ENCODE data around the gene SLC6A2. TPM values are rescaled to one million over a fixed set of nuclear protein-coding genes. Genes with fewer than 3 reads are reported as not detected.

SLC6A2 gene
- total RNA-seq, 2 experiments from 2014 or later: not detected

GRCh38 chr16:55666012-55666411 is 10.2 kb downstream of the SLC6A2 start:
- no peaks in the 10 kb centered on the region for H3K4me1 ChIP-seq (ENCODE audit: insufficient read depth, low read length, poor library complexity, severe bottlenecking)
- H3K4me3 ChIP-seq (ENCODE audit: low read depth, low read length, poor library complexity, severe bottlenecking): no peak overlapping the region
- no peak overlapping the region for H3K27ac ChIP-seq (ENCODE audit: low read depth, low read length, poor library complexity, severe bottlenecking)
- no peaks in the 10 kb centered on the region for H4K20me1 ChIP-seq (ENCODE audit: insufficient read depth, low read length)
- BruUV-seq (replicated peaks): no TSS peak
- H3K9me3 ChIP-seq (ENCODE audit: low read length): no peaks in the 10 kb centered on the region
- H3K36me3 ChIP-seq (ENCODE audit: insufficient read depth, low read length): no peaks in the 10 kb centered on the region
- intact Hi-C loops (cut with micrococcal nuclease; ENCODE audit: unreplicated experiment): no loop called here
- no peak overlapping the region for H2AFZ ChIP-seq (ENCODE audit: low read length)
- no peaks in the 10 kb centered on the region for H3K9me2 ChIP-seq (ENCODE audit: insufficient read depth, low read length)
- DNase-seq (ENCODE audit: low spot score): no peak
- ChIA-PET POLR2A (no interaction called here), CTCF (ENCODE audit: unreplicated experiment) (no interaction called here)
- no peak overlapping the region for H3K4me2 ChIP-seq (ENCODE audit: low read length)
- no peaks in the 10 kb centered on the region for H3K79me2 ChIP-seq (ENCODE audit: insufficient read depth, low read depth, low read length)
- TF ChIP-seq CTCF (conservative IDR thresholded peaks at IDR 0.05; ENCODE audit: low read length): no peak
- no peak for TF ChIP-seq EZH2phosphoT487 (IDR thresholded peaks at IDR 0.05; ENCODE audit: borderline replicate concordance, low read depth, low read length)

- Histone ChIP-seq H4K20me1 (ENCODE audit: insufficient read depth, low read length) (no peaks in the 10 kb centered on the region), H3K27ac (ENCODE audit: low read depth, low read length, poor library complexity, severe bottlenecking) (no peak overlapping the region), H3K79me2 (ENCODE audit: insufficient read depth, low read depth, low read length) (no peaks in the 10 kb centered on the region), H3K4me2 (ENCODE audit: low read length) (no peak overlapping the region), H3K36me3 (ENCODE audit: insufficient read depth, low read length) (no peaks in the 10 kb centered on the region), H3K9me3 (ENCODE audit: low read length) (no peaks in the 10 kb centered on the region), H3K4me3 (ENCODE audit: low read depth, low read length, poor library complexity, severe bottlenecking) (no peak overlapping the region), H3K9me2 (ENCODE audit: insufficient read depth, low read length) (no peaks in the 10 kb centered on the region), H2AFZ (ENCODE audit: low read length) (no peak overlapping the region), H3K4me1 (ENCODE audit: insufficient read depth, low read length, poor library complexity, severe bottlenecking) (no peaks in the 10 kb centered on the region)
- intact Hi-C loops (cut with micrococcal nuclease; ENCODE audit: unreplicated experiment): no loop called here
- ChIA-PET CTCF (ENCODE audit: unreplicated experiment) (no interaction called here), POLR2A (no interaction called here)
- no TSS peak for BruUV-seq (replicated peaks)
- no peak for TF ChIP-seq CTCF (conservative IDR thresholded peaks at IDR 0.05; ENCODE audit: low read length)
- TF ChIP-seq EZH2phosphoT487 (IDR thresholded peaks at IDR 0.05; ENCODE audit: borderline replicate concordance, low read depth, low read length): no peak
- no peak for DNase-seq (ENCODE audit: low spot score)
Measured at GRCh38 chr16:55667753-55668152, 12.0 kb downstream of the SLC6A2 start.

GRCh38 chr16:55668340-55669281 is 12.8 kb downstream of the SLC6A2 start:
- Histone ChIP-seq H3K36me3 (ENCODE audit: insufficient read depth, low read length) (no peaks in the 10 kb centered on the region), H3K9me3 (ENCODE audit: low read length) (no peaks in the 10 kb centered on the region), H3K4me2 (ENCODE audit: low read length) (no peak overlapping the region), H3K27ac (ENCODE audit: low read depth, low read length, poor library complexity, severe bottlenecking) (no peak overlapping the region), H3K79me2 (ENCODE audit: insufficient read depth, low read depth, low read length) (no peaks in the 10 kb centered on the region), H3K4me1 (ENCODE audit: insufficient read depth, low read length, poor library complexity, severe bottlenecking) (no peaks in the 10 kb centered on the region), H3K9me2 (ENCODE audit: insufficient read depth, low read length) (no peaks in the 10 kb centered on the region), H2AFZ (ENCODE audit: low read length) (no peak overlapping the region), H3K4me3 (ENCODE audit: low read depth, low read length, poor library complexity, severe bottlenecking) (no peak overlapping the region), H4K20me1 (ENCODE audit: insufficient read depth, low read length) (no peaks in the 10 kb centered on the region)
- DNase-seq (ENCODE audit: low spot score): no peak
- CTCF ChIA-PET (ENCODE audit: unreplicated experiment): no interaction called here
- POLR2A ChIA-PET: no interaction called here
- intact Hi-C loops (cut with micrococcal nuclease; ENCODE audit: unreplicated experiment): no loop called here
- TF ChIP-seq CTCF (conservative IDR thresholded peaks at IDR 0.05; ENCODE audit: low read length) (no peak), EZH2phosphoT487 (IDR thresholded peaks at IDR 0.05; ENCODE audit: borderline replicate concordance, low read depth, low read length) (no peak)
- BruUV-seq (replicated peaks): no TSS peak
